HEK293T (cell line): ENCODE measurements around the gene ULBP2.

Experiments
- ARNT ChIP-seq: fragments of 450-650 bp; IDR thresholded peaks from 2 replicates; pipeline ENCODE4 v1.6.1; 2017; ENCODE audit warnings: mild to moderate bottlenecking
- BHLHE40 ChIP-seq: fragments of 450-650 bp; IDR thresholded peaks from 2 replicates; pipeline ENCODE4 v1.6.1; 2016; ENCODE audit warnings: mild to moderate bottlenecking, moderate library complexity, borderline replicate concordance
- CTBP1 ChIP-seq: fragments of 450-650 bp; IDR thresholded peaks from 2 replicates; pipeline ENCODE4 v1.6.1; 2016; ENCODE audit warnings: borderline replicate concordance
- FOXK2 ChIP-seq: fragments of 450-650 bp; IDR thresholded peaks from 2 replicates; pipeline ENCODE4 v1.6.1; 2016; ENCODE audit warnings: mild to moderate bottlenecking
- FOXM1 ChIP-seq: fragments of 450-650 bp; IDR thresholded peaks from 2 replicates; pipeline ENCODE4 v1.6.1; 2017; ENCODE audit warnings: mild to moderate bottlenecking, borderline replicate concordance
- HDGF ChIP-seq: fragments of 450-650 bp; IDR thresholded peaks from 2 replicates; pipeline ENCODE4 v1.6.1; 2017; ENCODE audit warnings: antibody characterized with exemption, borderline replicate concordance
- LEF1 ChIP-seq: fragments of 450-650 bp; IDR thresholded peaks from 2 replicates; pipeline ENCODE4 v1.6.1; 2017; ENCODE audit warnings: mild to moderate bottlenecking, borderline replicate concordance
- NFRKB ChIP-seq: fragments of 450-650 bp; IDR thresholded peaks from 2 replicates; pipeline ENCODE4 v1.6.1; 2016; ENCODE audit warnings: mild to moderate bottlenecking, moderate library complexity
- SP1 ChIP-seq: fragments of 450-650 bp; IDR thresholded peaks from 2 replicates; pipeline ENCODE4 v1.6.1; 2017
- SUZ12 ChIP-seq: fragments of 450-650 bp; IDR thresholded peaks from 2 replicates; pipeline ENCODE4 v1.6.1; 2016; ENCODE audit warnings: mild to moderate bottlenecking
- TARDBP ChIP-seq: fragments of 450-650 bp; IDR thresholded peaks from 2 replicates; pipeline ENCODE4 v1.6.1; 2016
- ZNF384 ChIP-seq: fragments of 450-650 bp; IDR thresholded peaks from 2 replicates; pipeline ENCODE4 v1.6.1; 2016

DNA sequence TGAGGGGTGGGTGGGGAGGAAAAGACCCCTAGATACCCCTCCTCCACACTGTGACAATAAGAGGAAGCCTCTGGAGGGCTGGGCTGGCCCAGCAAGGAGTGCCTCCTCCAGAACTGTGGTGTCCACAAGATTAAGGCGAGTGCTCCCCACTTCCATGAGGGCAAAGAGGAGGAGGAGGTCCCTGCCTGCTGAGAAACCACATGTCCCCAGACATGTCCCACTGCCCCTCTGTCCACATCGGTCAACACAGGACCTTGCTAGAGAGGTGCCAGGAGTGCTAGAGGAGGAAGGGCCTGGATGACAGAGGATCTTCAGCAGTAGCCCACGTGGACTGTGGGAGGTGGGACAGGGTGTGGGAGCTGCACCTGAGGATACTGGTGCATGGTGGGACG is 22.0 kb upstream of the ULBP2 start:
- TF ChIP-seq FOXK2 (no peak), HDGF (no peak), ZNF384 (no peak), ARNT (no peak), SP1 (no peak), TARDBP (no peak), LEF1 (no peak), CTBP1 (no peak), FOXM1 (no peak), SUZ12 (no peak), BHLHE40 (no peak), NFRKB (no peak)
